Stimulated activated CD8-positive, alpha-beta memory T cell treated with anti-CD3 and anti-CD28 coated beads, Interleukin-4, amount 100 ng/mL, for 1 hour (primary cell): Measurements from ENCODE around the gene DMD.

ENCODE experiments used
- DNase-seq, 2 donors: peaks; one replicate each; pipeline ENCODE4 v3.0.0-alpha.2; 2020; ENCODE audit warnings: low read depth in 2 of 2, low spot score in 1 of 2

Gene DMD

DNA sequence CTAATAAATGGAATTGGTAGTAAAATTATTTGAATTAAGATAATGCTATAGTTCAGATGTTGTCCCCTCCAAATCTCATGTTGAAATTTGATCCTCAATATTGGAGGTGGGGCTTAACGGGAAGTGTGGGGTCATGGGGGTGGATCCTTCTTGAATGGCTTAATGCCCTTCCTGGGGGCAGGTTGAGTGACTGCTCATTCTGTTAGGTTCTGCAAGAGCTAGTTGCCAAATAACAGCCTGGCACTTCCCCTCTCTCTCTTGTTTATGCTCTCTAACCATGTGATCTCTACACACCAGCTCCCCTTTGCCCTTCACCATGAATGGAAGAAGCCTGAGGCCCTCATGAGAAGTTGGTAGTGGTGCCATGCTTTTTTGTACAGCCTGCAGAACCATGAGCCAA, 1414.7 kb downstream of the DMD start:
- DNase-seq: no peak

DNA sequence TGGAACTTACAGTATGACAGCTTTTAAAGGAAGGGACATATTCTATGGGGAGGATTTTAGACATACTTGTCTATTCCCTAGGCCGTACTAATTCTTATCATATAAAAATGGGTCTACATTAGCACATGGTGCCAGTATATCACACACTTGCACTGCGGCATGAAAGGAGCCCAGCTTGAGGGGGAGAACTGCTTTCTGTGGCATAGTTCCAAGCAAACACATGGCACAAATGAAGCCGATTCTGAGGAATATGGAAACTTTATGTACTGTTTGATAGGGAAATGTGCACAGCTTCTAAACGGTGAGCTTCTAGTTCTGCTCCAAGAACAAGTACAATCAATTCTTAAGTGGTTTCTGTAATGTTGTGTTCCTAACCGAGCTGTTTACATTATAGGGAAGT, 1463.9 kb downstream of the DMD start:
- DNase-seq: no peak

DNA sequence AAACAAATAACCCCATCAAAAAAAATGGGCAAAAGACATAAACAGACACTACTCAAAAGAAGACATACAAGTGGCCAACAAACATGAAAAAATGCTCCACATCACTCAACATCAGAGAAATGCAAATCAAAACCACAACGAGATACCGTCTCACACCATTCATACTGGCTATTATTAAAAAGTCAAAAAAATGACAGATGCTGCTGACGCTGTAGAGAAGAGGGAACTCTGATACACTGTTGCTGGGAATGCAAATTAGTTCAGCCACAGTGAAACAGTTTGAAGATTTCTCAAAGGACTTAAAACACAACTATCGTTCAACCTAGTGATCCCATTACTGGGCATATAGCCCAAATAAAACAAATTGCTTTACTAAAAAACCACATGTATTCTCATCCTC, 1468.3 kb downstream of the DMD start:
- no peak for DNase-seq

DNA sequence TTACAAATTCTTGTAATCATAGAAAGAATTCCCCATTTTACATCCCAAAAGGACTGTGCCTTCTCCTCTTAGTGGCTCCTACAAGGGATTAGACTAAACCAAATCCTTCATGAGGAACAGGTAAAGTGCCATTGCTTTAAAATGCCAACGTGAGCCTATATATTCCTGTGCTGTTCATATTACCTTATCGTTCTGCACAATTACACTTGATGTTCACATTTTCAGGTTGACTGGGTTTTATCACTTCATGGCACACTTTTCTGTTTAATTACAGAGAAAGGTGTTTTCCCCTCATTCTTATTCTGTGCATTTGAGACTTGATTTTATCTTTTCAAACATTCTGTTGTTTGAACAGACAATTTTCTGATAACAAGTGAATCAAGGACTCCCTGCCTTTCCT, 1493.9 kb downstream of the DMD start:
- DNase-seq: no peak

DNA sequence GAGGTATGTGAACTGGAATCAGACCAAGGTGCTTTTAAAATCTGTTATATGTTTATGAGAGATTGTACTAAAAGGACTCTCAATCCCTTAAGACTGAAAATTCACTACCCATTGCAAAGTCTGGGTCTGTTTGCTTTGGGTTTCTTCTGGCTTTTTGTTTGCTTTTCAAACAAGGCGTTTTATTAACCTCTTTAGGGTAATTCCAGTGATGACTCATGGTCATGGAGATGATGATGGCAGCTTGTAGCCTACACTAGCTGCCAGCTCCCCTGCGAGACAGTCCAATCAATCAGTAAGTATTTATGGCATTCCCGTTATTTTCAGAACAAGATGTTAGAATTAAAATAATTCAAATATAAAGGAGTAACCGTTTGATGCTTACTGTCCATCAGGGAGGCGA, 1495.7 kb downstream of the DMD start:
- no peak for DNase-seq

DNA sequence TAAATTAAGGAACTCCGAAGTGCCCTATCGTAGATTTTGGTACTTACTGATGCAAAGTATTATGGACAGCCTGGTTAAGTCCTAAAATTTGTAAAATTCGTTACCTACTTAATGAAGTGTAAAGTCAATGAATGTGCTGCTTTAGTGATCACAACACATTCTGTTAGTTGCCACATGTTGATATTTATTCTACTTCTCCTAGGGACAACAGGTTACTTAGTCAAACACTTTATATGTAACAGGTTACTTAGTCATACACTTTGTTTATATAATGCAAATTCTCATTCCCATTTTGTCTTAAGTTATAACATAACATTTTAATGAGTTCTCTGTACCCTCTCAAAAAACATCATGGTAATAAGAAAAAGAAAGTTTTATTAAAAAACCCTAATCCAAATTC, 1496.6 kb downstream of the DMD start:
- DNase-seq: no peak

DNA sequence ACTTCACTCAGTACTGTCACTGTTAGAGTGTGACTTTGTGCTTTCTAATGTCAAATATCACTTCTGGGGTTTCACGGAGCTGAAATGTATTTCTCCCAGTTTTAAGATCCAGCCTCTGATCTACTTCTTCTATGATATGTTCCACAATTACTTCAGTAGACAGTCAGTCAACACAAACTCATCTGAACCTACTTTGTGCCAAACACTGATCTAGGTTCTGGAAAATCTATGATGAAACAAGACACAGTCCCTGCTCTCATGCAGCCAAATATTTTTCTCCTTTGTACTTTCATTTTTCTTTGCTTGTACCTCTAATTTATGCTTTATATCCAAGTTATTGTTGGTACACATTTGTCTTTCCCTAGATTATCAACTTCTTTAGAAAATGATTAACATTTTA, 1498.2 kb downstream of the DMD start:
- DNase-seq: no peak

DNA sequence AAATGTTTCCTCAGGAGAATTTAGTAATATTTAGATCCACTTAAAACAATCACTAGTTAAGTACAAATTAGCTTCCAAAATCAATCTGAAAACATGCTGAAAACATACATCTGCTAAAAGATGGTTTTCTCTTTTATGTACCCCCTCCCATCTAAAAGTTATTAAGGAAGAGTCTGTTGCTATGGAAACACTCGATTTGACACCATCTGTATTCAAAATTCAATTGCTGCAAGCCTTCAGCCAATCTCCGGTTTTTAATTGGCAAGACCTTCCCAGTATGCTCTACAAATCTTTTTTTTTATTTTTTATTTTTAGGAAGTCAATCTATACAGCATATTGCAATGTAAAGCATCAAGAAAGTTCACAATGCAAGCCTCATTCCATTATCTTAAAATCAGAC, 1500.2 kb downstream of the DMD start:
- no peak for DNase-seq

DNA sequence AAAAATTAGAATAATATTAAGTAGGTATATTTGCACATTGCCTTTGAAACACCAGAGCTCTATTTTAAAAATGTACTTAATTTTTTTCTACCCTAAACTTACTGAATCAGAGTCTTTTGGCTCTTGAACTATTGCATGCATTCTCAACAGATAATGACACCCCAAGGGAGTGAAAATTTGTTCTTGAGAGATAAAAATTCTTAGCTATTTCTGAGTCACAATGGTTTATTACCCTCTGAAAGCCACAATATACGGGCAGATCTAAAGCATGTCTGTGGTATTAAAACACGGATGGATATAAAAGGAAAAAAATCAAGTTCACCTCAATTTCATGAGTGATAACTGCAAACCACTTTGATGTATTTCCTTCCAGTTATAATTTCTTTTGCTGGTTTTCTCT, 1503.2 kb downstream of the DMD start:
- no peak for DNase-seq

DNA sequence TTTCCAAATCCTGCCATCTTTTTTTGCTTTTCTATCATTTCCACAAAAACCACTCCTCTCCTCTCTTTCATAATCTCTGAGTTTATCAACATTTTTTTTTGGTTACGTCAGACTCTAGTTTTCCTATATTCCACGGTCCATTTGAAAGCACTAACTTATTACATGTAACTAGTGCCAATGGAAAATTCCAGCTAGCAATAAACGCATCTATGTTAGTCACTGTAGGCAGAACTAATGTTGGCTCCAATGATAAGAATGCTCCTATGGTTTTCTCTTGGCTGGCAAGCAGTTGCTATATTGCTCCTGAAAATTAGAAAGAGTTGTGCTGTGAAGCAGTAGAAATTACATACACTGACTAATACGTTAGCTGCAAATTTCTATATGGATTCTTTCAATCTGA, 1504.9 kb downstream of the DMD start:
- no peak for DNase-seq

DNA sequence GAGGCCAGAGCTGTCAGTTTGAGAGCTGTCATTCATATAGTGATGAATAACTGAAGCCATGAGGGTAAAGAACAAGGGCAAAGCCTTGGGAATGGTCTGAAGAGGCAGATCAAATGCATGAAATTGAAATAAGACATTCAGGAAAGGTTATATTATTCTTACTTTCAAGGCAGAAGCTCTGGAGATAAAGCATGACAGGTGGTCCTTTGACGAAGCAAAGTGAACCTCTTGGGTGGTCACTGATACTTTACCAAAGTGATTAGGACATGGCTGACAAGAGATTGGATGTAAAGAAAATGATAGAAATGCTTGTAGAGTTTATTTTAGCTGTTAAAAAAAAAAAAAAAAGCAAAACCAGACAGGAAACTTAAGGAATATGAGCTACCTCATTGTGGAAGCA, 1505.5 kb downstream of the DMD start:
- no peak for DNase-seq

DNA sequence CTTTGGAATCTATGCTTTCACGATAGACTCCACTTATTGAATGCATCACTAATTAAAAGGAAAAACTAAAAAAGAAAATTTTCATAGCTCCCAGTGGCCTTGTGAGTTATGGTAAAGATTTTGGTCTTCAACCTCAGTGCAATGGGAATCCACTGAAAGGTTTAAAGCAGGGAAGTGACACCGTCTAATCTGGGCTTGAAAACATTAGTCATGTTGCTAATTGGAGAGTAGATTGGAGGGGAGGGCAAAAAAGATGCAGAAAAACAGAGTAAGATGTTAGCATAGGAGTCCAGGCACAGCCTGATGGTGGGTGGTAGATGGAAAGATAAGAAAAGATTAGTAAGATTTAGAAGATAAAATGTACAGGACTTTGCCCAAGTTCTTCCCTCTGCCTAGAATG, 1506.4 kb downstream of the DMD start:
- DNase-seq: no peak

DNA sequence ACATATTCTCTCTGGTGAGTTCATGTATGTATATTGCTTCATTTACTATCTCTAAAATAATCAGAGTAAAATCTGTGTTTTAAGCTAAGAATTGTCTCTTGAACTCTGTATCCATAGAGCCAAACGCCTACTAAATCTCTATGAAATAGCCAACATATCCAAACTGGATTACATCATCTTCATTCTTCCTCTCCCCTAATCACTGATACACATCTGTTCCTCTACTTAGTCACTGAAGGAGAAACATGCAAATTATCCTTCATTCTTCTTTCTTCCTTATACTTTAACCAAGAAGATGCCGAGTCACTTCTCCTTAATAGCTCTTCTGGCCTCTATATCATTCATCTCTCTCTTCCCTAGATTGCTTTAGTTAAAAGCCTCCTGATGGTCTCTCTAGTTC, 1509.1 kb downstream of the DMD start:
- DNase-seq: no peak

DNA sequence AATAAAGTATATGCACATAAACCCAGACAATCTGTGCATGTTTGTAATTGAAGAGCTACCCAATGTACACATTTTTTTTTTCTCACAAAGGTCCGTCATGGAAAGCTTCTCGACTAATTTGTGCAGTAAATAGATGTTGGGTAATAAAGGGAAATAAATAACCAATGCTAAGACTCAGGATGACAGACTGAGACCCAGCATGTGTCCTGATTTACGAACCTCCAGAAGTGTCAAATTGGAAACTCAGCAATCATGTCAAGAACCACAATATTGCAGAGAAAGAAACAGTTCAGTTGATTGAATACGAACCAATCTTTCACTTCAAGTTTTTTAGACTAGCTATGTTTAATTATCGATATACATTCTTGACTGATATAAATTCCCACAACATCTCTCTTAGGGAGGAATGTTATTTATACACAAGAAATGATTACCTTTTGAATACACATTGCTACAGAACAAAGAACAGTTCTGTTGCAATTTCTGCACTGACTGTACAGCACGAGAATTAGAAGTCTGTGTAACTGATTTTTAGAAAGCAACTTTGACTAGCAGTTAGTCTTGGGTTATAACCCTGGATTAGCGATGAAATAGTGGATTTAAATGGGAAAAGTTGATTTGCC, 1513.9 kb downstream of the DMD start:
- no peak for DNase-seq

DNA sequence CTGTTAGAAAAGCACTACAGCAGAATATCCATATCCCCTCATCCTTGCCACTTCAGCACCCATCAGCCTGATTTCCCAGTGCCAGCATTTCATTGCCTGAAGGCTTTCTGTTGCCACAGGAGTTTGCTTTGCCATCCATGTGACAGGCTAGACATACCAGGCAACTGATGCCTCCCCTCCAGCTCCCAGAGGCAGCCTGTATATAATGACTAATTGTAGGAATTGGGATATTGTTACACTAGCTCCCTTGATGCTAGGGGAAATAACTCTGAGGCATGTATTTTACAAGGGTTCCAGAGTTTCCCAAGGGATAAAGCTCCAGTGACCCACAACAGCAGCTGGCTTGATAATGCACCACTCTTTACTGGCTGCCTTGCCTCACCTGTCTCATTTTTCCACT, 1531.5 kb downstream of the DMD start:
- no peak for DNase-seq

DNA sequence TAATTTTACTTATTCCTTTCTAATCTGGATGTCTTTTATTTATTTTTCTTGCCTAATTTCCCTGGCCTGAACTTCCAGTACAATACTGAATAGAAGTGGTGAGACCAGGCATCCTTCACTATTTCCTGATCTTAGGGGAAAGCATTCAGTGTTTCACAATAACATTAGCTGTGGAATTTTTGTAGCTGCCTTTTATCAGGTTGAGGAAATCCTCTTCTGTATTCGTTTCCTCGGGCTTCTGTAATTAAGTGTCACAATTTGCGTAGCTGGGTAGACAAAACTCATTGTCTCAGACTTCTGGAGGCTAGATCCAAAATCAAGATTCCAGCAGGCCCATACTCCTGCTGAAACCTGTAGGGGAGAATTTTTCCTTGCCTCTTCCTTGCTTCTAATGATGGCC, 1541.1 kb downstream of the DMD start:
- DNase-seq: no peak

DNA sequence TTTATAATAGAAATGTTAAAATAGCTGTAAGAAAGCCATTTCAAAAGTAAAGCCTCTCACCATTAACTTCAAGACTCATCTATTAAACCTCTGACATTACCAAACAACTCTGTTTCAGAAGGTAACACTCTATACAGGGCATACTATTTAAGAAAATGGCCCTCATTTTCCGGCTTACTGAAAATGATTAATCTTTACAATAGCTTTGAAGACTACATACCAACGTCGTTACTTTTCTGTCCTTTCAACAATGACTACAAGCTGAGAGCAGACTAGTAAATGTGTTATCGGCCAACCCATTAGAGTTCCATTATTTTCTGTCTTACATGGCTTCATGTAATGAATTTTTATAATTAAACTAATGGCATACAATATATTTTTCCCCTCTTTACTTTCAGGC, 1545.9 kb downstream of the DMD start:
- no peak for DNase-seq

DNA sequence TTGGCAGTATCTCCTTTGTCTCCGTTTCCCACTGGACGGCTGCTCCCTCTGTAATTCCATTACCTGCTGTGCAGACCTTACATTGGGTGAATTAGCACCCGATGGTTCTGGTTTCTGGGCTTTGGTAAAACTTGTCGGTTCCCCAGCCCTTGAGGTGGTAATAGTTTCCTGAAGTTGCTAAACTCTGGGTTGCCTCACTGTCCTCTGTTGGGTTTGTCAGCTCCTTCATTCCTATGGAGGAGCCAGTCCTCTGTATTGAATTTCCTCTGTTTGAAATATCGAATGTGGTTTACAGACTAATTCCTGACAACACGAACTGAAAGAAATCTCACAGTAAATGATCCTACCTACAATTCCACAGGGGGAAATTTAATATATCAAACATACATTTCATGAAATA, 1548.2 kb downstream of the DMD start:
- DNase-seq: no peak

DNA sequence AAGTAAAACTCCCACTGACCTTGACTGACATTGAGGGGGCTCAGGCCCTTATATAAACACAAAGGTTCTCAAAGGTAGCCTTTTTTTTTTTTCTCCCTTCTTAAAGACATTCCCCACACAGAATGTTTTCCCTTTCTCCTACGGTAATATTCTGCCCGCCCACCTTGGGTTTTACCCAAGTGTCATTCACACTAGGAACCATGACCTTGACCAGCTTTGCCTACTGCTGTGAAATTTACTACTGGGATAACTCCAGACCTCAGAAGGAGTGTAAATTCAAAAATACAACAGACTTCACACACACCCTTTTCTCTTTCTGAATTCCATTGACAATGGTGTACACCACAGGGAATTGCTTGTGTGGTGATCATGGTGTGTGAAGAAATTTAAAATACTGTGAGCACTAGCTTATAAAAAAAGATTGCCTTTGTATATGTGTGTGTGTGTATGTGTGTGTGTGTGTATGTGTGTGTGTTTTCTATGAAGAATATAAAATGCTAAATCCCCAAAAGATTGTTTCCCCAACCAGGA, 1550.0 kb downstream of the DMD start:
- DNase-seq: no peak

DNA sequence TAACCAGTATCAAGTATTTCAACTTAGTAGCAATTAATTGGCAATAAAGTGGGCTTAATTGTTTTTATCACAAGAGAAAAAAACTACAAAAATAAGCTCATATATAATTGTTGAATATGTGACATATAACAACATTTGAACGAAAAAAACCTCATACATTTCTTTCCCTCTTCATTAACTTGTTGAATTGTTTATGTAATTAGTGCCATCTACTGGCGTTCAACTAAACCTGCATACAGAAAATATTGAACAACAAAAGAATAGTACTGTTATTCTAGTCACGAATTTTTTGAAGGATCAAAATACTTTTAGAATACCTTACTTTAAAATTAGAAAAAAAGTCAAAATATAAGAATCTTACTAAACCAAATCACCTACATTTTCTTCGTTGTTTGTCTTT, 1553.0 kb downstream of the DMD start:
- no peak for DNase-seq

DNA sequence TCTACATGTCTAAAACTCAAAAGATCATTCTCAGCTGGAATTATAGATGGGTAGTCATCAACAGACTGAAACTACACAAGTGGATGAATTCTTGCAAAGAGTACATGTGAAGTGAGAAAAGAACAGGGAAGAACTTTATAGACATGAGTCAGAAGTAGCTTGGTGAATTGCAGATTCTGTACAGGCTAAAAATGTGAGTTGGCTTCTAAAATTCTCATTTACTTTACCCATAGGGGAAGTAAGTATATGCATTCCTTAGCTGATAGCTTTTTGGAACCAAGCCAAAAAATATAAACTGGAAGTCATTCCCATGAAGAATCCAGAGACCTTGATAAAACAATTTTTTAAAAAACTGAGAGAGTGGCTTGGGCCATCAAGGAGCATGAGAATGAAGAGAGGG, 1555.3 kb downstream of the DMD start:
- no peak for DNase-seq

DNA sequence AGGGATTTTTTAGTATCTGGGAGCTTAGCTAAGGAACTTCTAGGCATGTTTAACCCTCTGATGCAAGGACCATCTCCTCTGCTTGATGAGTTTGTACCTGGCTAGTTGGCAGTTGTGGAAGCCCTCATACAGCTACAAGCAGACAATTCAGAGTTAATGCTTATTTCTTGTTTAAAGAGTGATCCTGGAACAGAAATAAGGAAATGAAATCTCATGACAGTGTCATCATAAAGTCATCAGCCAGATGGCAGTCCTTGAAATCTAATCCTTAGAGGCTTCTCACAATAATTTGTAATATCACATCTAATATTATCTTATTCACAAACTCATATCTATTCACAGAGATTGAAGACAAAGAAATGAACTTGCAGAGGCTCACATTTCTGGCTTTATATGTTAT, 1557.9 kb downstream of the DMD start:
- DNase-seq: no peak

DNA sequence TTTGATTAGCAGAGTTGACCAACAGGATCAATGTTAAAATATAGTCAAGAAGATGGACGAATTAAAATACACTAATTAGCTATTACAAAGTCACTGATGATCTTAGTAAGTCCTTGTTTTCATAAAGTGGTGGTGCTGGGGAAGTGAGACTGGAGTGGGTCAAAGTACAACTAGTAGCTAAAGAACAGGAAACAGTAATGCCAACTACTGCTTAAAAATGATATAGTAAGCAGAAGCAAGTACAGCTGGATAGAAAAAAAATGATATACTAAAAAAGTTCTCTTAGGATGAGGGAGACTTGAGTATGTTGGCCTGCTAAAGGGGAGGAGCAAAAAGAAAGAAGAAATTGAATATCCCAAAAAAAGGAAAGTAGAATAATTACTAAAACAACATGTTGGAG, 1558.7 kb downstream of the DMD start:
- DNase-seq: no peak

DNA sequence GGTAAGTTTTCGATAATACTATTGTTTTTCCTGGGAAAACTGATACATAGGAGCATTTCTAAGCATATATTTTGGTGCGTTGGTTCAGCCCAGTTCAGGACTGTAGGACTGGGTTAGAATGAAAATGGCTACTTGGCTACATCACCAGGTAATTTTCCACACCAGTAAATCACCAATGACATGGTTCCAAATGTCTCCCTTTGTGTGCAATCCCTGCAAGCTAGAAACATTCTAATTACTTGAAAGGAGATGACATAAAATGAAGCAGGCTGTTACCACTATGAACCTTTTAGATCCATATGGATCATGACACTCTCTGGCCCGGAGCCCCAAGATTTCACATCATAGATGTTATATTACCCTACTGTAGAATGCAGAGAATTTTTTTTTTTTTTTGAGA, 1562.1 kb downstream of the DMD start:
- no peak for DNase-seq
